A673 (cell line): ENCODE measurements around the gene TXN. TPM values are rescaled to one million over a fixed set of nuclear protein-coding genes. Genes with fewer than 3 reads are reported as not detected.

ENCODE experiments used
- BruUV-seq: library from RNA; stranded (reverse); fragments of 400-500 nt; replicated peaks from 2 replicates; lab custom pipeline; 2021; lab: Mats Ljungman, UMichigan
- CTCF ChIA-PET: fragments of 300-600 bp; sonication (Branson Sonifier 250); formaldehyde crosslinking; loops from one replicate; lab custom pipeline; 2022; ENCODE audit warnings: antibody characterized with exemption; lab: Charles Lee
- POLR2A ChIA-PET: fragments of 300-600 bp; sonication (Branson Sonifier 250); formaldehyde crosslinking; loops from one replicate; lab custom pipeline; 2022; ENCODE audit warnings: antibody characterized with exemption; ENCODE audit not compliant: low non-redundant PET; lab: Charles Lee
- DNase-seq: peaks from one replicate; pipeline ENCODE4 v3.0.0-alpha.2; 2015; ENCODE audit warnings: low spot score
- H3K27ac ChIP-seq: fragments of 200-600 bp; sonication (generic); 2 replicates; pipeline ENCODE4 v1.5.1; 2016; ENCODE audit warnings: mixed run types, low read depth, mild to moderate bottlenecking, mixed read lengths, antibody characterized with exemption, low read length; ENCODE audit not compliant: poor library complexity, severe bottlenecking
- H3K27me3 ChIP-seq: fragments of 200-600 bp; sonication (generic); replicated peaks from 2 replicates; pipeline ENCODE4 v1.6.1; 2017; ENCODE audit warnings: mixed run types, low read depth, mild to moderate bottlenecking, mixed read lengths, antibody characterized with exemption, low read length; ENCODE audit not compliant: insufficient read depth, poor library complexity
- H3K36me3 ChIP-seq: fragments of 200-600 bp; sonication (generic); 2 replicates; pipeline ENCODE4 v1.6.1; 2016; ENCODE audit warnings: mixed run types, mild to moderate bottlenecking, mixed read lengths, antibody characterized with exemption, low read length; ENCODE audit not compliant: insufficient read depth, poor library complexity, severe bottlenecking
- H3K4me1 ChIP-seq: fragments of 200-600 bp; sonication (generic); 2 replicates; pipeline ENCODE4 v1.6.1; 2017; ENCODE audit warnings: mixed run types, mild to moderate bottlenecking, mixed read lengths, antibody characterized with exemption, low read length; ENCODE audit not compliant: insufficient read depth, poor library complexity, severe bottlenecking
- H3K4me3 ChIP-seq: fragments of 200-600 bp; sonication (generic); 2 replicates; pipeline ENCODE4 v1.5.1; 2016; ENCODE audit warnings: low read depth, mixed run types, mild to moderate bottlenecking, mixed read lengths, low read length; ENCODE audit not compliant: poor library complexity, severe bottlenecking
- H3K9me3 ChIP-seq: fragments of 200-600 bp; sonication (generic); 2 replicates; pipeline ENCODE4 v1.6.1; 2016; ENCODE audit warnings: mixed run types, low read depth, mild to moderate bottlenecking, mixed read lengths, antibody characterized with exemption, low read length; ENCODE audit not compliant: poor library complexity, severe bottlenecking
- CTCF ChIP-seq: fragments of 300-800, 200-600 bp; sonication (generic); conservative IDR thresholded peaks from 2 replicates; pipeline ENCODE4 v1.5.1; 2017; ENCODE audit warnings: low read depth, mild to moderate bottlenecking, antibody characterized with exemption, low read length, moderate library complexity, mixed read lengths
- EZH2 ChIP-seq: fragments of 200-600 bp; sonication (generic); IDR thresholded peaks from 2 replicates; pipeline ENCODE4 v1.6.1; 2017; ENCODE audit warnings: borderline replicate concordance, low read depth, mild to moderate bottlenecking, mixed read lengths, antibody characterized with exemption, low read length; ENCODE audit not compliant: poor library complexity, severe bottlenecking
- intact Hi-C: fragments of 100-400 bp; cut with micrococcal nuclease; formaldehyde crosslinking; loops from one replicate; pipeline ENCODE4 v1.10.0; 2022; ENCODE audit not compliant: unreplicated experiment
- total RNA-seq: library from RNA; stranded (reverse); gene quantifications from 2 replicates; pipeline ENCODE4 v1.2.3, GENCODE V29; 2021

The TXN gene
- total RNA-seq, 1 experiment from 2014 or later, result 284 TPM

- POLR2A ChIA-PET, result no interaction called here
- H3K4me1 ChIP-seq, result no peaks in the 10 kb centered on the region
- TF ChIP-seq EZH2 (no peak), CTCF (no peak)
- intact Hi-C loops, result no loop called here
- no peaks in the 10 kb centered on the region for H3K36me3 ChIP-seq
- no peaks in the 10 kb centered on the region for H3K9me3 ChIP-seq
- H3K27me3 ChIP-seq, result no peaks in the 10 kb centered on the region
- CTCF ChIA-PET, result no interaction called here
- no TSS peak for BruUV-seq
- no peak overlapping the region for H3K4me3 ChIP-seq
- no peak for DNase-seq
- H3K27ac ChIP-seq, result no peak overlapping the region
These were observed 32.2 kb upstream of the TXN start for GRCh38 chr9:110288503-110288902.

DNA sequence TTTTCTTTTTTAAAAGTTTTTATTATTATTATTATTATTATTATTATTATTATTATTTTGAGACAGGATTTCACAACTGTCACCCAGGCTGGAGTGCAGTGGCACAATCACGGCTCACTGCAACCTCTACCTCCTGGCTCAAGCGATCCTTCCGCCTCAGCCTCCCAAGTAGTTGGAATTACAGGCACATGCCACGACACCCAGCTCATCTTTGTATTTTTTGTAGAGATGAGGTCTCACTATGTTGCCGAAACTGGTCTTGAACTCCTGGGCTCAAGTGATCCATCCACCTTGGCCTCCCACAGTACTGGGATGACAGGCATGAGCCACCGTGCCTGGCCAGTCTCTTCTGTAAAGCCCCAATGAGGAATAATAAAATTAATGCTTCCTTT, 31.0 kb upstream of the TXN start:
- BruUV-seq, result no TSS peak

DNA sequence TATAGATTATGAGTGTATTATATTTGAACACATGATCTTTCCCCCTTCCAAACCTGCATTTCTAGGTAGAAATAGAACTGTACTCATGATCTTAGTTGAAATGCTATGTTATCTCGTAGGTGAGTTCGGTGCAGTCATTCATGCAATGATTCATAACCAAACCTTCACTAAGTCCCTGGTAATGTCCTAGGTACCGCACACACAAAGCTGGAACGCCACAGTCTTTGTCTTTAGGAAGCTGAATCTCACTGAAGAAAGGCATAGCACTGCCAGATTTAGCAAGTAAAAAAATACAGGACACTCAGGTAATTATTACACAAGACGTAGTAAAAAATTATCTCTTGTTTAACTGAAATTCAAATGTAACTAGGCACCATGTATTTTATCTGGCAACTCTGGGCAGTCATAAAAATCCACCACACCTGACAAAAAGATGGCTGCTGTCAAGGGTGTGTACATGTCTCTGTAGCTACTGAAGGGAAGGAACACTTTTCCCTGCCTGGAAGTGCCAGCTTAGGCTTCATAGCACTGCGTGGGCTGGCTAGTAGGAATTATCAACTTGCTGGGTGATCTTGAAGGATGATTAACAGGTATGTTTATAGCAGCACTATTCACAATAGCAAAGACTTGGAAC, 28.0 kb upstream of the TXN start:
- Histone ChIP-seq H3K4me3 (no peak overlapping the region), H3K27me3 (no peaks in the 10 kb centered on the region), H3K4me1 (no peaks in the 10 kb centered on the region), H3K36me3 (no peaks in the 10 kb centered on the region), H3K27ac (no peak overlapping the region), H3K9me3 (no peaks in the 10 kb centered on the region)
- DNase-seq, result no peak
- intact Hi-C loops, result no loop called here
- CTCF ChIA-PET, result no interaction called here
- POLR2A ChIA-PET, result no interaction called here
- TF ChIP-seq CTCF (no peak), EZH2 (no peak)
- no TSS peak for BruUV-seq

More for the DNA sequence above, 31.0 kb upstream of the TXN start:
- Histone ChIP-seq H3K4me3 (no peak overlapping the region), H3K4me1 (no peaks in the 10 kb centered on the region), H3K27me3 (no peaks in the 10 kb centered on the region), H3K9me3 (no peaks in the 10 kb centered on the region), H3K36me3 (no peaks in the 10 kb centered on the region), H3K27ac (no peak overlapping the region)
- CTCF ChIA-PET, result no interaction called here
- no peak for TF ChIP-seq EZH2
- no peak for TF ChIP-seq CTCF
- intact Hi-C loops, result no loop called here
- DNase-seq, result no peak
- POLR2A ChIA-PET, result interaction anchor here (0.7 kb wide), 1 partner anchor 48 kb away, joined by 6 read pairs; no protein-coding TSS in a partner anchor
